ENCODE measurements around the gene SH3BP4.

Gene SH3BP4

DNA sequence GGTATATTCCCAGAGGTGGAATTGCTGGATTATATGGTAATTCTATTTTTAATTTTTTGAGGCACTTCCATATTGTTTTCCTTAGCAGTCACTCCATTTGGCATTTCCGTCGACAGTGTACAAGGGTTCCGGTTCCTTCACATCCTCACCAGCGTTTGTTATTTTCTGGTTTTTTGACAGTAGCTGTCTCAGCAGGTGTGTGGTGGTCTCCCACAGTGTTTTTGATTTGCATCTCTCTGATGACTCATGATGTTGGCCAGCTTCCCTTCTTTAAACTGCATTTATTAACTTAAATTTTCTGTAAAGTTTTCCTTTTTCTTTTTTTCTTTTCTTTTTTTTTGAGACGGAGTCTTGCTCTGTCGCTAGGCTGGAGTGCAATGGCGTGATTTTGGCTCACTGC lies 19.7 kb downstream of the SH3BP4 start:
- TF ChIP-seq Cebpa-rat (IDR thresholded peaks at IDR 0.05): no peak
- Histone ChIP-seq H3K4me2 (no peak overlapping the region), H3K36me3 (no peaks in the 10 kb centered on the region), H3K4me3 (no peak overlapping the region), H3K27me3 (no peaks in the 10 kb centered on the region), H3K9me3 (no peaks in the 10 kb centered on the region), H4K20me1 (no peaks in the 10 kb centered on the region), H3K27ac (no peak overlapping the region), H3K4me1 (peaks cover 40% of the 10 kb centered on the region), H3K9ac (no peak overlapping the region)

DNA sequence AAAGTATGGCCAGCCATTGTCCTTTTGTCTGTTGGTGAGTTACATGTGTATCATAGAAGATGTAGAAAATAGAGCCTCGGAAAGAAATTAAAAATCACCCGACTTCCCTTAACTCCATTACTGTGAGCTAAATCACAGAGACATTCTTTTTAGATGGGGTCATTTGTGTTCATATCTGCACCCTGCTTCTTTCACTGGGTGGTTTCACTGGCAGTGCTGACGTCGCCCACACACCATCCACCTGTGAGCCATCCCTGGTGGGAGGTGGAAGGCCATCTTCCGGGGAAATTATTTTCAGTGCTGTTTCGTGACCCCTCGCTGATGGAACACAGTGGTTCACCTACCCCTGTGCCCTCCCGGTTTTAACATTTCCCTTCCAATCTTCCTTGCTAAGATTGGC lies 21.2 kb downstream of the SH3BP4 start:
- peaks cover 39% of the 10 kb centered on the region for H3K4me1 ChIP-seq
- H3K9me3 ChIP-seq: no peaks in the 10 kb centered on the region
- TF ChIP-seq Cebpa-rat (IDR thresholded peaks at IDR 0.05): no peak
- H3K9ac ChIP-seq: no peak overlapping the region
- no peak overlapping the region for H3K4me3 ChIP-seq
- no peak overlapping the region for H3K27ac ChIP-seq
- no peaks in the 10 kb centered on the region for H3K27me3 ChIP-seq
- no peak overlapping the region for H3K4me2 ChIP-seq
- no peaks in the 10 kb centered on the region for H3K36me3 ChIP-seq
- no peaks in the 10 kb centered on the region for H4K20me1 ChIP-seq

DNA sequence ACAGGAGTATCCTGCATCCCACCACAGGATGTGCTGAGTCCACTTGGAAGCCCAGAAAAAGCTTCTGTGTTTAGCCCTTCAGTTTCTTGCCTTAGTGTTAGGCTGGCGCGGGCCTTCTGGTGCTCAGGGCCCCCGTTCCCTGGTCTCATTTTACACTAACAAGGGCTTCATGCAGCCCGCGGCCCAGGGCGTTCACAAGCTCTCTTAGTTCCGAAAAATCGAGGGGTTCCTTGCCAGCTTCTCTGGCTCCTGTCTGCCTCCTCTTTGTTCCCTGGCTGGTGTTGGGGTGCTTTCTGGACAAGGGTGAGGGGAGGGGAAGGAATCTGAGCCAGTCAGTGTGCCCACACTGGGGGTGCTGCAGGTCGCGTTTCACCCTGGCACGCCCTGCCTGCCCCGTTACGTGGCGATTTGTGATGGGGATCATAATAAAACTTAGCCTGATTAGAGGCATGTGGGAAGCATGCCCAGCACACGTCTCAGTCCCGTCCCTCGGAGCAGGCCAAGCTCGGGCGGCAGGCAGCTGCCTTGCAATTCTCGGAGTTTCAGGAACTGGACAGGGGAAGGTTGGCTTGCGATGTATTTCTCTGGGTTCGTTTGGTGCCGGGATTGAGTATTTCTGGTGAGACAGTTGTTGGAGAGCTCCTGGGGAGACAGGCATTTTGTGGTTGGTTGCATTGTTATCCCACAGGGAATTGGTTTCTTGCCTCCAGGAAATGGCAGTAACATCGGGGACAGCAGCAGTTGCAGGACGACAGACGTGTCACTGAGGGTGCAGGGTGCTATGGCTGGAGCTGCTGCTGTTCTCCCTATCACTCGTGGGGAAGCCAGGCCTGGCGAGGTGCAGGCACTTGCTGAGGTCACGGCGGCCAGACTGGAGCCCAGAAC lies 22.9 kb downstream of the SH3BP4 start:
- no peak for TF ChIP-seq Cebpa-rat (IDR thresholded peaks at IDR 0.05)
- peak overlapping the region; percentile 84 for H3K4me2 ChIP-seq
- no peak overlapping the region; the same call in 1 of the 2 replicates for H3K9ac ChIP-seq
- H3K4me1 ChIP-seq: peaks cover 38% of the 10 kb centered on the region
- no peaks in the 10 kb centered on the region for H3K36me3 ChIP-seq
- no peak overlapping the region for H3K4me3 ChIP-seq
- no peaks in the 10 kb centered on the region for H4K20me1 ChIP-seq
- peaks cover 4% of the 10 kb centered on the region for H3K9me3 ChIP-seq
- no peaks in the 10 kb centered on the region for H3K27me3 ChIP-seq
- no peak overlapping the region for H3K27ac ChIP-seq

DNA sequence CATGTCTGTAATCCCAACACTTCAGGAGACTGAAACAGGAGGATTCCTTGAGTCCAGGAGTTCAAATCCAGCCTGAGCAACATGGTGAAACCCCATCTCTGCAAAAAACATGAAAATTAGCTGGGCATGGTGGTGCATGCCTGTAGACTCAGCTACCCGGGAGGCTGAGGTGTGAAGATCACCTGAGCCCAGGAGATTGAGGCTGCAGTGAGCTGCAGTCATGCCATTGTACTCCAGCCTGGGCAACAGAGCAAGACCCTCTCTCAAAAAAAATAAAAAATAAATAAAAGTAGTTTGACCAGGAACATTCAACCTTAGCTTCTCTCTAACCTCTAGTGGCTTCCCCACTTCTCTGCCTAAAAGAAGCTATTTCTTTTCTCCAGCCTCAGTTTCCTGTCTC lies 23.8 kb downstream of the SH3BP4 start:
- Histone ChIP-seq H3K9me3 (peaks cover 7% of the 10 kb centered on the region), H3K4me2 (peak overlapping the region; percentile 84), H3K36me3 (no peaks in the 10 kb centered on the region), H3K4me1 (peaks cover 43% of the 10 kb centered on the region), H3K9ac (no peak overlapping the region), H3K27me3 (no peaks in the 10 kb centered on the region), H3K4me3 (no peak overlapping the region), H4K20me1 (no peaks in the 10 kb centered on the region), H3K27ac (no peak overlapping the region)
- no peak for TF ChIP-seq Cebpa-rat (IDR thresholded peaks at IDR 0.05)

DNA sequence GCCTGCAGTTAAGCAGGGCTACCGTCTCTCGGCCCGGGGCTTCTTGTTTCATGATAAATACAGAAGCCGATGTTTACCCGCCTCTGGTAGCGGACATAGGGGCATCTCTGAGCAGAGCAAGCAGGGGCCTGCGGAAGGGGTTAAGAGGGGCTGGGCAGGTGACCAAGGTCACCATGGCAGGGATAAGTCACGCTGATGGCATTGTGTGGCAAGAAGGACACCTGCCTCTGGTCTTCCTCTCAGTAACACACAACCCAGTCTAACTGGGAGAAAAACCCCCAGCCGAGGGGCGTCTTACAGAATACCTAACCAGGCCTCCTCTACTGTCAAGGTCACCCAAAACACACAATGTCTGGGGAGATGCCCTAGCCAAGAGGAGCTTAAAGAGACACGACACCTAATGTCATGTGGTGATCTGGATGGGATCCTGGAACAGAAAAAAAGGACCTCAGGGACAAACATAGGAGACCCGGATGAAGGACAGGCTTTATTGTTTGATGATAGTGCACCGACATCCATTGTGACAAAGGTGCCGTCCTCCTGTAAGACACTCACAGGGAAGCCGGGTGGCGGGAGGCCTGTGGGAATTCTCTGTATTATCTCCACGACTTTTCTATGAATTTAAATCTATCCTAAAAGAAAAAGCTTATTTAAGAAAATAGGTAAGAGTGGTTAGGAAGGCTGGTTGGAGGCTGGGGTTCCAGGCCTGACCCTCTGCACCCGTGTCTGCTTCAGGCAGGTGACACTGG lies 24.8 kb downstream of the SH3BP4 start:
- H3K9me3 ChIP-seq: peaks cover 7% of the 10 kb centered on the region
- peaks cover 53% of the 10 kb centered on the region for H3K4me1 ChIP-seq
- no peak overlapping the region for H3K4me3 ChIP-seq
- H3K9ac ChIP-seq: no peak overlapping the region
- no peak overlapping the region for H3K27ac ChIP-seq
- no peaks in the 10 kb centered on the region for H3K27me3 ChIP-seq
- H4K20me1 ChIP-seq: no peaks in the 10 kb centered on the region
- H3K4me2 ChIP-seq: no peak overlapping the region
- H3K36me3 ChIP-seq: no peaks in the 10 kb centered on the region
- TF ChIP-seq Cebpa-rat (IDR thresholded peaks at IDR 0.05): no peak

DNA sequence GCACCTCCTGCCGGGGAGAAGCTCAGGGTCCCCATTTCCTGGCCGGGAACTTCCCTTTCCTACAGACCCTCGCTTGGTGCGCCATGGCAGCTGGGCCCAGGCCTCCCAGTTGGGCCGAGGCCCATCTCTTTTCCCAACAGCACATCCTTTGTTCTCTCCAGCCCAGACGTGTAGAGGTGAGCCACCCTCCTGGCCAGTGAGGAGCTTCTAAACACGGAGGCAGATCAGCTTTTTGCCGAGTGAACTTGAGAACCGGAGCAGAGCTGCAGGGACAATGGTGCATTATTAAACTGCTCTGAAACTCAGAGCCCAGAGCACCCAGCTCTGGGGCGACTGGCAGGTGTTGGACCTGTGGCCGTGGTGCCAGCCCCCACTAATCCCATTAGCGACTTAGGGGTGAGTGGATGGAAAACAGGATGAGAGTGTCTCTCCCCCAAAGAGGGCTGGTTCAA lies 25.4 kb downstream of the SH3BP4 start:
- Histone ChIP-seq H4K20me1 (no peaks in the 10 kb centered on the region), H3K9ac (no peak overlapping the region), H3K27ac (no peak overlapping the region), H3K9me3 (peaks cover 7% of the 10 kb centered on the region), H3K27me3 (no peaks in the 10 kb centered on the region), H3K36me3 (no peaks in the 10 kb centered on the region), H3K4me3 (no peak overlapping the region), H3K4me2 (no peak overlapping the region), H3K4me1 (peaks cover 59% of the 10 kb centered on the region)
- TF ChIP-seq Cebpa-rat (IDR thresholded peaks at IDR 0.05): no peak

DNA sequence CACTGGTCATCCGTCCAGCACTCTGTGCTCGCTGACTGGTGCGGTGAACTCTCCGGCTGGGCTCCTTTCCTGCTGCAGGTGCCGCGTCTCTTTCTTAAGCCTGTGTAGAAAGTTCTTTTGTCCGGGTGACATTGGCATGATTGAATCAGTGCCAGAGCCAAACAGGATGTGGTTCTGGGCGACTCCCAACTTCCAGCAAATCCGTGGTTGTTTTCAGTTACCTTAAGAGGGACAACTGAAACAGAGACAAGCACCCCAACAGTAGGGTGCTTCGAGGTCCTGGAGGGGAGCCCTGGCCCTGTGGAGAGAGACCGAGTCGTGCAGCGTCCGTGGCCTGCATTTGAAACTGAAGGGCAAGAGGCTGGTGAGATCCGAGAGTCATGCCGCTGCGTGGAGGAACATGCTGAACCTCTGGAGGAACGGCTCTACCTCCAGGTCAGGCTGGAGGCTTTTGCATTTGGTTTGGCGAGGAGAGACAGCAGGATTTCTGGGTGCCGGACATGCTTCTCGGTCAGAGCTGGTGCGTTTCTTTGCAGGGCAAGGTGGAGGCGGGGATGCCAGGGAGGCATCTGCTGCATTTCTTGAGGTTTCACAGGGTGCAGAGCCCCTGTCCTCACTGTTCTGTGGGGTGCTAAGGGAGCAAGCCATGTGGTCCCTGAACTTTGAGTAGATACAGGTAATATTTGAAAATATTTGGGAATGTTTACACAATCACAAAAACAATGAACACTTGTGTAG lies 26.8 kb downstream of the SH3BP4 start:
- no peaks in the 10 kb centered on the region for H3K27me3 ChIP-seq
- H3K9me3 ChIP-seq: peaks cover 7% of the 10 kb centered on the region
- peaks cover 66% of the 10 kb centered on the region for H3K4me1 ChIP-seq
- H3K4me2 ChIP-seq: peak overlapping the region; percentile 40
- H4K20me1 ChIP-seq: no peaks in the 10 kb centered on the region
- H3K4me3 ChIP-seq: no peak overlapping the region
- no peak overlapping the region for H3K27ac ChIP-seq
- no peak overlapping the region for H3K9ac ChIP-seq
- TF ChIP-seq Cebpa-rat (IDR thresholded peaks at IDR 0.05): no peak
- H3K36me3 ChIP-seq: no peaks in the 10 kb centered on the region

DNA sequence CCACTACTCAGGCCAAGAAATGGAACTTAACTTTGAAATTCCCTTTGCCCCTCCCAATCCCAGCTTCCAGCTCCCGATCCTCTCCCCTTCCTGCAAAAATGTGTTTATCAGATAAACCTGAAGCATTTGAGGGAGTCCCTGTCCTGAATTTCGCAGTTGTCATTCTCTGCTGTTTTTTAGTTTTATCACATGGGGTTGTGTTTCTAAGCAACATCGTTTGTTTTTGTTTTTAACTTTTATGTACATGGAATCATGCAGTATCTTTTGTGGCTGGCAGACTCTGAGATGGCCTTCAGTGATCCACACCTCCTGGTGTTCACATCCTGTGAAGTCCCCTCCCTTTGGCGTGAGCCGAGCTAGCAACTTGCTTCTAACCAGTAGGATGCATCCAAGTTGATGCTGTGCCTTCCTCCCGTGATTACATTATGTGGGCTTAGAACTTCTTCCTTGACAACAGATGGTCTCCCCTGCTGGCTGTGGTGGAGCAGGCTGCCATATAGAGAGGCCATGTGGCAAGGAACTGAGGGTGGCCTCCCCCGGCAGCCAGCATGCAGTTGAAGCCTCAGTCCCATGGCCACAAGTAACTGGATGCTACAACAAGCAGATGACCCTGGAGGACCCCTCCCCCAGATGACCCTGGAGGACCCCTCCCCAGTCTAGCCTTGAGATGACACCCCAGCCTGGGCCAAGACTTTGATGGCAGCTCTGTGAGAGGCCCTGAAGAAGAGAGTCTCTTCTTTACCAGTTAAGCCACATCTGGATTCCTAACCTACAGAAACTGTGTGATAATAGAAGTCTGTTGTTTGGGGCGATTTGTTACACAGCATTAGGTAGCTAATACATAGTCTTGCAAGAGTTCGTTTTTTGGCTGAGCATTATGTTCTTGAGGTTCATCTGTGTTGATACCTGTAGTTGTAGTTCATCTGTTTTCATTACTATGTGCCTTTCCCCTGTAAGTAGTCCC lies 27.7 kb downstream of the SH3BP4 start:
- Histone ChIP-seq H3K4me3 (no peak overlapping the region), H3K4me2 (peak overlapping the region; percentile 85; the same call in 1 of the 2 replicates), H3K27ac (no peak overlapping the region), H3K4me1 (peaks cover 63% of the 10 kb centered on the region), H4K20me1 (no peaks in the 10 kb centered on the region), H3K9ac (no peak overlapping the region), H3K27me3 (no peaks in the 10 kb centered on the region), H3K36me3 (no peaks in the 10 kb centered on the region), H3K9me3 (peaks cover 7% of the 10 kb centered on the region)
- TF ChIP-seq Cebpa-rat (IDR thresholded peaks at IDR 0.05): no peak

Data from BLaER1 (cell line).